NB4 (cell line): ENCODE data around the gene TUBGCP3.

ENCODE experiments used
- CTCF ChIP-seq: IDR thresholded peaks from one replicate; pipeline ENCODE4 v1.5.1; 2012; ENCODE audit warnings: low read depth, low read length
- MAX ChIP-seq: IDR thresholded peaks from 2 replicates; pipeline ENCODE4 v1.6.1; 2011; ENCODE audit warnings: low read depth, low read length
- MYC ChIP-seq: IDR thresholded peaks from 2 replicates; pipeline ENCODE4 v1.6.1; 2011; ENCODE audit warnings: low read depth, low read length
- POLR2A ChIP-seq: IDR thresholded peaks from 2 replicates; pipeline ENCODE4 v1.6.1; 2011; ENCODE audit warnings: mild to moderate bottlenecking; ENCODE audit not compliant: insufficient read length; ENCODE audit errors: extremely low read depth

DNA sequence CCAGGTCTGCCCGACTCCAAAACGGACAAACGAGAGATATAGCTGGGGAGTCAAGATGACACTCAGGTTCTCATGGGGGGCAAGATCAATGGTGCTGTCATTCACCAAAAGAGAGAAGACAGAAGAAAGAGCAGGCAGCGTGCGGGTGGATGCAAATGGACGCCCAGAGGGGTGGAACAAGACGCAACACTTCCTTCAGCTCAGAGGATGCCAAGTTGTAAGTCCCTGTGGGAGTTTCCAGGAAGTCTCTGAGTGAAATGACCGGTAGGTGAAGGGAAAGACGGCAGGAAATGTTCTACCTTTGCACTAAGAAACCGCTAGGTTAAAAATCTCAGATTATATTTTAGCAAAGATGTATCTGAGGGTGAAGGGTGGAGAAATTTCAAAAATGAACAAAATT lies 26.5 kb downstream of the TUBGCP3 start:
- no peak for TF ChIP-seq POLR2A
- no peak for TF ChIP-seq CTCF
- TF ChIP-seq MAX = no peak
- TF ChIP-seq MYC = no peak
